IMR-90 (cell line): ENCODE results near the gene CALN1. TPM values are rescaled to one million over a fixed set of nuclear protein-coding genes. Genes with fewer than 3 reads are reported as not detected.

Experiments used
- ATAC-seq: fragments of 200-7000 bp; cut with Tn5 transposase; 2 replicates; pipeline ENCODE4 v1.9.1; 2020; ENCODE audit warnings: low read depth, mild to moderate bottlenecking, moderate library complexity
- BruUV-seq: library from RNA; stranded (reverse); fragments of 400-500 nt; replicated peaks from 2 replicates; lab custom pipeline; 2021; lab: Mats Ljungman, UMichigan
- CTCF ChIA-PET: fragments of 300-600 bp; formaldehyde crosslinking; extraction: SDS; loops from one replicate; lab custom pipeline; 2021; ENCODE audit warnings: antibody characterized with exemption; lab: Yijun Ruan, JAX
- POLR2A ChIA-PET: fragments of 300-600 bp; sonication (Branson Sonifier 250); formaldehyde crosslinking; loops from one replicate; lab custom pipeline; 2022; ENCODE audit warnings: antibody characterized with exemption; ENCODE audit not compliant: unreplicated experiment; lab: Charles Lee
- DNase-seq: peaks from one replicate; pipeline ENCODE4 v3.0.0; 2013
- H2AFZ ChIP-seq: replicated peaks from 2 replicates; pipeline ENCODE3; 2013; ENCODE audit warnings: low read length, mild to moderate bottlenecking; ENCODE audit not compliant: poor library complexity
- H2AK5ac ChIP-seq: 2 replicates; pipeline ENCODE4 v1.6.1; 2013; ENCODE audit warnings: low read depth, low read length, inconsistent platforms
- H2AK9ac ChIP-seq: replicated peaks from 2 replicates; pipeline ENCODE3; 2013; ENCODE audit warnings: mild to moderate bottlenecking, low read depth, low read length, moderate library complexity; ENCODE audit not compliant: poor library complexity
- H2BK120ac ChIP-seq: 2 replicates; pipeline ENCODE4 v1.6.1; 2013; ENCODE audit warnings: low read depth, low read length, inconsistent platforms
- H2BK15ac ChIP-seq: 3 replicates; pipeline ENCODE4 v1.6.1; 2013; ENCODE audit warnings: low read depth, low read length, inconsistent platforms
- H2BK20ac ChIP-seq: 2 replicates; pipeline ENCODE4 v1.6.1; 2013; ENCODE audit warnings: low read depth, mild to moderate bottlenecking, inconsistent platforms, low read length, moderate library complexity
- H2BK5ac ChIP-seq: 2 replicates; pipeline ENCODE4 v1.6.1; 2013; ENCODE audit warnings: mild to moderate bottlenecking, low read depth, low read length, inconsistent platforms; ENCODE audit not compliant: poor library complexity, severe bottlenecking
- H3K14ac ChIP-seq: replicated peaks from 2 replicates; pipeline ENCODE4 v1.6.1; 2013; ENCODE audit warnings: low read depth, low read length, inconsistent platforms
- H3K18ac ChIP-seq: 2 replicates; pipeline ENCODE4 v1.6.1; 2013; ENCODE audit warnings: low read depth, low read length, control low read depth
- H3K23ac ChIP-seq: 2 replicates; pipeline ENCODE4 v1.6.1; 2013; ENCODE audit warnings: low read depth, low read length, inconsistent platforms
- H3K27ac ChIP-seq: 2 replicates; pipeline ENCODE4 v1.5.1; 2013; ENCODE audit warnings: mild to moderate bottlenecking, control low read depth, low read length; ENCODE audit not compliant: insufficient read depth
- H3K27me3 ChIP-seq: 2 replicates; pipeline ENCODE4 v1.6.1; 2013; ENCODE audit warnings: low read length; ENCODE audit not compliant: control insufficient read depth, insufficient read depth
- H3K36me3 ChIP-seq: 2 replicates; pipeline ENCODE4 v1.6.1; 2013; ENCODE audit warnings: low read length, mixed read lengths; ENCODE audit not compliant: control insufficient read depth, insufficient read depth
- H3K4ac ChIP-seq: 2 replicates; pipeline ENCODE4 v1.6.1; 2013; ENCODE audit warnings: low read depth, low read length, inconsistent platforms
- H3K4me1 ChIP-seq: 2 replicates; pipeline ENCODE4 v1.6.1; 2013; ENCODE audit warnings: low read length, mixed read lengths; ENCODE audit not compliant: control insufficient read depth, insufficient read depth
- H3K4me2 ChIP-seq: 2 replicates; pipeline ENCODE4 v1.6.1; 2013; ENCODE audit warnings: low read depth, mild to moderate bottlenecking, control low read depth, low read length, moderate library complexity
- H3K4me3 ChIP-seq: 2 replicates; pipeline ENCODE4 v1.5.1; 2013; ENCODE audit warnings: low read depth, mild to moderate bottlenecking, control low read depth, low read length, moderate library complexity; ENCODE audit not compliant: insufficient read depth
- H3K56ac ChIP-seq: 2 replicates; pipeline ENCODE4 v1.6.1; 2013; ENCODE audit warnings: low read length, inconsistent platforms; ENCODE audit not compliant: insufficient read depth; ENCODE audit errors: extremely low read depth
- H3K79me1 ChIP-seq, 2 experiments: 2 replicates each; pipeline ENCODE4 v1.6.1; 2013; ENCODE audit warnings: low read length in 2 of 2, inconsistent platforms in 1 of 2, low read depth in 1 of 2
- H3K9ac ChIP-seq: 2 replicates; pipeline ENCODE4 v1.6.1; 2013; ENCODE audit warnings: low read depth, low read length, control low read depth
- H3K9me1 ChIP-seq: 2 replicates; pipeline ENCODE4 v1.6.1; 2013; ENCODE audit warnings: low read length, inconsistent platforms; ENCODE audit not compliant: insufficient read depth
- H3K9me3 ChIP-seq: 2 replicates; pipeline ENCODE4 v1.6.1; 2013; ENCODE audit warnings: low read length; ENCODE audit not compliant: control insufficient read depth, insufficient read depth
- H4K20me1 ChIP-seq: 2 replicates; pipeline ENCODE4 v1.6.1; 2013; ENCODE audit warnings: low read length, inconsistent platforms; ENCODE audit not compliant: insufficient read depth
- H4K5ac ChIP-seq: 2 replicates; pipeline ENCODE4 v1.6.1; 2013; ENCODE audit warnings: mild to moderate bottlenecking, low read depth, low read length, control low read depth
- H4K8ac ChIP-seq, 2 experiments: 2 replicates each; pipeline ENCODE4 v1.6.1; 2013; ENCODE audit warnings: low read depth in 2 of 2, low read length in 2 of 2, control low read depth in 1 of 2, inconsistent platforms in 1 of 2
- H4K91ac ChIP-seq: 2 replicates; pipeline ENCODE4 v1.6.1; 2013; ENCODE audit warnings: low read depth, low read length, inconsistent platforms; ENCODE audit not compliant: insufficient read depth
- BHLHE40 ChIP-seq: fragments of 150-350 bp; IDR thresholded peaks from 2 replicates; pipeline ENCODE4 v1.6.1; 2016; ENCODE audit warnings: mild to moderate bottlenecking, low read depth, low read length
- CHD1 ChIP-seq: IDR thresholded peaks from 2 replicates; pipeline ENCODE4 v1.6.1; 2012; ENCODE audit warnings: low read depth, low read length, improper control_type of control experiment
- FOS ChIP-seq: fragments of 150-350 bp; IDR thresholded peaks from 2 replicates; pipeline ENCODE4 v1.6.1; 2016; ENCODE audit warnings: low read depth, low read length
- MXI1 ChIP-seq: IDR thresholded peaks from 2 replicates; pipeline ENCODE4 v1.6.1; 2012; ENCODE audit warnings: low read depth, mild to moderate bottlenecking, low read length, moderate library complexity, borderline replicate concordance
- WGBS, 2 experiments: methylation state at CpG; one replicate each; pipeline versions ENCODE4 v1.1.5 to v1.1.7; 2013; ENCODE audit warnings: missing lambda C conversion rate in 2 of 2; ENCODE audit not compliant: insufficient read length in 1 of 2; ENCODE audit errors: extremely low coverage in 2 of 2; 5-methylcytosine and 5-hydroxymethylcytosine counted together
- dilution Hi-C: fragments of 300-500 bp; cut with HindIII; formaldehyde crosslinking; loops from one replicate; pipeline ENCODE4 v1.14.3; 2018; ENCODE audit warnings: low sequenced_read_pairs; ENCODE audit not compliant: unreplicated experiment
- in situ Hi-C: fragments of 300-500 bp; cut with MboI; formaldehyde crosslinking; loops from 3 replicates; pipeline ENCODE4 v1.14.3; 2019; ENCODE audit warnings: low sequenced_read_pairs, inconsistent platforms, mixed read lengths
- intact Hi-C: fragments of 100-400 bp; cut with micrococcal nuclease; formaldehyde crosslinking; loops from 2 replicates; pipeline ENCODE4 v1.10.0; 2022
- polyA plus RNA-seq, 3 experiments: library from polyadenylated mRNA; depleted of rRNA; stranded (reverse); fragments of >200 nt; gene quantifications; 2 replicates each; pipeline ENCODE4 v1.2.3, GENCODE V29; 2012; ENCODE audit warnings: low replicate concordance in 1 of 3
- total RNA-seq: library from RNA; depleted of rRNA; stranded (reverse); fragments of >200 nt; gene quantifications from 2 replicates; pipeline ENCODE4 v1.2.3, GENCODE V29; 2012
- TF ChIP-seq, protein P1 (sequence below): conservative IDR thresholded peaks from 2 replicates; pipeline ENCODE4 v1.5.1; 2012; ENCODE audit warnings: mild to moderate bottlenecking, low read depth, low read length, improper control_type of control experiment

The CALN1 gene
- total and polyA plus RNA-seq, 2 of the 4 experiments (the other 2 are of a cell fraction) = not detected

DNA sequence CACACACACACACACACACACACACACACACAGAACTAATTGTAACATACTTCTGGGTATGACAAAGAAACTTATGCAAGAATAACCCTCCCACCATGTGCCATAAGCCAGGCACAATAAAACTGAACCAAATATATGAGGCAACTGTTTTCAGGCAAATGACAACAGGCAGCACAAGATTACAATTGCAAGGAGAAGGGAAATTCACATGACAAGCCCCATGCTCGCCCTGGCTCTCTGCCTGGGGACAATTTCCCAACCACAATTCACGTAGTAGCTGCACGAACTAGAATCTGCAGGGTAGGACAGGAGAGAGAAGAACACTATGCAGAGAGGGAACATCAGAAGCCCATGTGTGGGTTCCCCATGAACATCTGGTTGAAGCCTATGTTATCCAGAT lies 143.3 kb downstream of the CALN1 start:
- no peak for TF ChIP-seq FOS
- no peak for TF ChIP-seq MXI1
- TF ChIP-seq BHLHE40 = no peak
- TF ChIP-seq, protein P1, sequence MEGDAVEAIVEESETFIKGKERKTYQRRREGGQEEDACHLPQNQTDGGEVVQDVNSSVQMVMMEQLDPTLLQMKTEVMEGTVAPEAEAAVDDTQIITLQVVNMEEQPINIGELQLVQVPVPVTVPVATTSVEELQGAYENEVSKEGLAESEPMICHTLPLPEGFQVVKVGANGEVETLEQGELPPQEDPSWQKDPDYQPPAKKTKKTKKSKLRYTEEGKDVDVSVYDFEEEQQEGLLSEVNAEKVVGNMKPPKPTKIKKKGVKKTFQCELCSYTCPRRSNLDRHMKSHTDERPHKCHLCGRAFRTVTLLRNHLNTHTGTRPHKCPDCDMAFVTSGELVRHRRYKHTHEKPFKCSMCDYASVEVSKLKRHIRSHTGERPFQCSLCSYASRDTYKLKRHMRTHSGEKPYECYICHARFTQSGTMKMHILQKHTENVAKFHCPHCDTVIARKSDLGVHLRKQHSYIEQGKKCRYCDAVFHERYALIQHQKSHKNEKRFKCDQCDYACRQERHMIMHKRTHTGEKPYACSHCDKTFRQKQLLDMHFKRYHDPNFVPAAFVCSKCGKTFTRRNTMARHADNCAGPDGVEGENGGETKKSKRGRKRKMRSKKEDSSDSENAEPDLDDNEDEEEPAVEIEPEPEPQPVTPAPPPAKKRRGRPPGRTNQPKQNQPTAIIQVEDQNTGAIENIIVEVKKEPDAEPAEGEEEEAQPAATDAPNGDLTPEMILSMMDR = no peak
- TF ChIP-seq CHD1 = no peak
- no peak overlapping the region for H3K4me3 ChIP-seq
- H3K27me3 ChIP-seq = no peaks in the 10 kb centered on the region
- H3K4me2 ChIP-seq = no peak overlapping the region
- no peak overlapping the region for H3K9ac ChIP-seq
- no peak overlapping the region for H2AFZ ChIP-seq
- dilution Hi-C loops = no loop called here
- no peak overlapping the region for H4K8ac ChIP-seq
- in situ Hi-C loops = no loop called here
- no peak overlapping the region for H2BK15ac ChIP-seq
- no peak overlapping the region for H3K4ac ChIP-seq
- intact Hi-C loops = loop anchor here (10.0 kb wide), 1 partner anchor 1434 kb away; no protein-coding TSS in a partner anchor
- no TSS peak for BruUV-seq
- H3K4me1 ChIP-seq = no peaks in the 10 kb centered on the region
- no peak overlapping the region for H2BK120ac ChIP-seq
- ChIA-PET CTCF (no interaction called here), POLR2A (no interaction called here)
- H4K20me1 ChIP-seq = no peaks in the 10 kb centered on the region
- H3K79me1 ChIP-seq = no peaks in the 10 kb centered on the region
- no peak overlapping the region for H3K18ac ChIP-seq
- no peak overlapping the region for H4K91ac ChIP-seq
- H3K14ac ChIP-seq = no peak overlapping the region
- H2AK5ac ChIP-seq = no peak overlapping the region
- H3K9me3 ChIP-seq = peaks cover 13% of the 10 kb centered on the region
- no peak overlapping the region for H3K56ac ChIP-seq
- no peak overlapping the region for H2BK5ac ChIP-seq
- H3K23ac ChIP-seq = no peak overlapping the region
- no peak overlapping the region for H3K27ac ChIP-seq
- no peak overlapping the region for H2BK20ac ChIP-seq
- WGBS, 2 experiments = no CpG with 5 or more reads among the region's 3 CpGs
- H3K36me3 ChIP-seq = no peaks in the 10 kb centered on the region
- no peak overlapping the region for H4K5ac ChIP-seq
- ATAC-seq = no peak
- no peak for DNase-seq
- no peaks in the 10 kb centered on the region for H3K9me1 ChIP-seq
- no peak overlapping the region for H2AK9ac ChIP-seq
